ENCODE data around the gene HMG20A.

HMG20A gene

GRCh38 chr15:77430213-77430612 lies 9.5 kb downstream of the HMG20A start:
- DNase-seq (ENCODE audit: low read depth) = no peak

GRCh38 chr15:77430652-77431051 lies 10.0 kb downstream of the HMG20A start:
- DNase-seq (ENCODE audit: low read depth) = no peak

- DNase-seq (ENCODE audit: low read depth) = no peak
Observed at GRCh38 chr15:77436822-77437221, 16.1 kb downstream of the HMG20A start.

- no peak for DNase-seq (ENCODE audit: low read depth)
Observed at GRCh38 chr15:77437264-77437663, 16.6 kb downstream of the HMG20A start.

- DNase-seq (ENCODE audit: low read depth) = no peak
Observed at GRCh38 chr15:77440378-77440999, 19.8 kb downstream of the HMG20A start.

- no peak for DNase-seq (ENCODE audit: low read depth)
Observed at GRCh38 chr15:77446840-77447390, 26.2 kb downstream of the HMG20A start.

- no peak for DNase-seq (ENCODE audit: low read depth)
Observed at GRCh38 chr15:77454265-77454664, 33.6 kb downstream of the HMG20A start.

- DNase-seq (ENCODE audit: low read depth) = no peak
Observed at GRCh38 chr15:77454951-77455350, 34.3 kb downstream of the HMG20A start.

- no peak for DNase-seq (ENCODE audit: low read depth)
Observed at GRCh38 chr15:77455696-77456321, 35.1 kb downstream of the HMG20A start.

GRCh38 chr15:77456746-77457145 lies 36.1 kb downstream of the HMG20A start:
- no peak for DNase-seq (ENCODE audit: low read depth)

GRCh38 chr15:77457191-77457904 lies 36.7 kb downstream of the HMG20A start:
- no peak for DNase-seq (ENCODE audit: low read depth)

GRCh38 chr15:77457905-77458265 lies 37.2 kb downstream of the HMG20A start:
- no peak for DNase-seq (ENCODE audit: low read depth)

- no peak for DNase-seq (ENCODE audit: low read depth)
Observed at GRCh38 chr15:77459031-77459430, 38.3 kb downstream of the HMG20A start.

- no peak for DNase-seq (ENCODE audit: low read depth)
Observed at GRCh38 chr15:77461486-77461885, 40.8 kb downstream of the HMG20A start.

GRCh38 chr15:77464129-77464865 lies 43.6 kb downstream of the HMG20A start:
- no peak for DNase-seq (ENCODE audit: low read depth)

- DNase-seq (ENCODE audit: low read depth) = no peak
Observed at GRCh38 chr15:77466521-77466920, 45.8 kb downstream of the HMG20A start.

GRCh38 chr15:77468896-77469295 lies 48.2 kb downstream of the HMG20A start:
- no peak for DNase-seq (ENCODE audit: low read depth)

- no peak for DNase-seq (ENCODE audit: low read depth)
Observed at GRCh38 chr15:77470235-77470634, 49.5 kb downstream of the HMG20A start.

GRCh38 chr15:77473328-77473727 lies 52.6 kb downstream of the HMG20A start:
- no peak for DNase-seq (ENCODE audit: low read depth)

- no peak for DNase-seq (ENCODE audit: low read depth)
Observed at GRCh38 chr15:77474310-77474988, 53.8 kb downstream of the HMG20A start.

- DNase-seq (ENCODE audit: low read depth) = no peak
Observed at GRCh38 chr15:77475001-77475400, 54.3 kb downstream of the HMG20A start.

- DNase-seq (ENCODE audit: low read depth) = no peak
Observed at GRCh38 chr15:77475898-77476297, 55.2 kb downstream of the HMG20A start.
